HG03565 (cell line): ENCODE data around the gene HOXB5.

Experiments used
- ATAC-seq: cut with Tn5 transposase; IDR thresholded peaks from one replicate; pipeline ENCODE4 v1.9.1; 2021; ENCODE audit warnings: mild to moderate bottlenecking, moderate library complexity; ENCODE audit not compliant: unreplicated experiment

HOXB5 gene

GRCh38 chr17:48593126-48593829 lies at the start of gene HOXB5:
Gene HOXB5, minus strand, starts transcription at chr17:48593779. Its CDS starts 97 bp downstream, at chr17:48593682.
- ATAC-seq = no peak

GRCh38 chr17:48642843-48643696 lies 49.5 kb upstream of the HOXB5 start:
- ATAC-seq = no peak

GRCh38 chr17:48642059-48642842 lies 48.7 kb upstream of the HOXB5 start:
- ATAC-seq = no peak

- ATAC-seq = no peak
Measured at GRCh38 chr17:48641541-48642058, 48.0 kb upstream of the HOXB5 start.

GRCh38 chr17:48640858-48641180 lies 47.2 kb upstream of the HOXB5 start:
- no peak for ATAC-seq

GRCh38 chr17:48639982-48640857 lies 46.6 kb upstream of the HOXB5 start:
- ATAC-seq = no peak

GRCh38 chr17:48639136-48639535 lies 45.6 kb upstream of the HOXB5 start:
- ATAC-seq = no peak

- no peak for ATAC-seq
Measured at GRCh38 chr17:48637323-48638260, 44.0 kb upstream of the HOXB5 start.

- ATAC-seq = no peak
Measured at GRCh38 chr17:48636177-48637018, 42.8 kb upstream of the HOXB5 start.

GRCh38 chr17:48634493-48635208 lies 41.1 kb upstream of the HOXB5 start:
- ATAC-seq = no peak

- ATAC-seq = no peak
Measured at GRCh38 chr17:48633266-48633677, 39.7 kb upstream of the HOXB5 start.

GRCh38 chr17:48632579-48633265 lies 39.1 kb upstream of the HOXB5 start:
- no peak for ATAC-seq

GRCh38 chr17:48631693-48632578 lies 38.4 kb upstream of the HOXB5 start:
- no peak for ATAC-seq

GRCh38 chr17:48630925-48631692 lies 37.5 kb upstream of the HOXB5 start:
- no peak for ATAC-seq
